ENCODE measurements around the gene CGB3.
A peak's percentile ranks its signal among the peaks of the same experiment; 100 is the strongest.

The CGB3 gene

DNA sequence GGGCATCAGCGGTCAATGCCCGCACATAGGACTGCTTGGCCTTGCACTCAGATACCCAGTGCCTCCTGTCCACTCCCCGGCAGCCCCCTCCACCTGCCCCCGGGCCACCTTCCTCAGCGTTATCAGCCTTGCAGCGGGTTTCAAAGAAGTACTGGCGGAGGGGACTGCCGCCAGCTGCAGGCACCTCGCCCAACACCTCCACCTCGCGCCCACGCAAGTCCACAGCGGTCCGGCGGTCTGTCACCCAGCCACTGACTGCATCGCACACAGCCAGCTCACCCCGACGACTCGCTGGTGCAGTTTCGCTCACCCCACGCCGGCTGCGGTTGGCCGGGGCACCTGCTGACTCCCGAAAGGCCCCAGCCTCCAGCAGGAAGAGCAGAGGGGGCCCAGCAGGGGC lies 37.3 kb upstream of the CGB3 start:
- no peak overlapping the region for H2BK120ac ChIP-seq (ENCODE audit: low read depth, low read length)
- H3K27ac ChIP-seq (ENCODE audit: low read length, poor library complexity, severe bottlenecking), result no peak overlapping the region
- H3K36me3 ChIP-seq (ENCODE audit: control insufficient read depth in 1 of 2, insufficient read depth in 2 of 2, low read depth in 1 of 2, low read length in 2 of 2), result peaks cover 0 to 4% of the 10 kb centered on the region in 2 experiments
- no peak overlapping the region for H3K9ac ChIP-seq (ENCODE audit: low read length)
- peaks cover 30% of the 10 kb centered on the region for H3K4me1 ChIP-seq (ENCODE audit: control insufficient read depth, insufficient read depth, low read depth, low read length)
- peak overlapping the region in 1 of 2 experiments; percentile 39 for H3K14ac ChIP-seq (ENCODE audit: low read length in 2 of 2)
- H3K4ac ChIP-seq (ENCODE audit: low read depth in 1 of 2, low read length in 2 of 2), result no peak overlapping the region
- H2BK5ac ChIP-seq (ENCODE audit: low read depth, low read length, poor library complexity, severe bottlenecking), result no peak overlapping the region
- H4K91ac ChIP-seq (ENCODE audit: low read length), result no peak overlapping the region
- no peak overlapping the region for H4K8ac ChIP-seq (ENCODE audit: low read length)
- H3K79me1 ChIP-seq (replicated peaks; ENCODE audit: low read length, poor library complexity, severe bottlenecking), result peaks cover 3% of the 10 kb centered on the region
- no peak overlapping the region for H2AFZ ChIP-seq (ENCODE audit: low read depth, low read length)
- H3K9me3 ChIP-seq (ENCODE audit: control insufficient read depth, low read length), result no peaks in the 10 kb centered on the region
- H3K4me3 ChIP-seq (ENCODE audit: insufficient read depth in 1 of 2, low read depth in 1 of 2, low read length in 2 of 2), result no peak overlapping the region
- H3K4me2 ChIP-seq (ENCODE audit: low read length, poor library complexity, severe bottlenecking), result no peak overlapping the region
- H2AK5ac ChIP-seq (ENCODE audit: low read length, severe bottlenecking), result no peak overlapping the region
- peaks cover 44 to 83% of the 10 kb centered on the region in 2 experiments for H3K27me3 ChIP-seq (ENCODE audit: control insufficient read depth in 1 of 2, insufficient read depth in 1 of 2, low read length in 2 of 2)
- no peak overlapping the region for H2BK12ac ChIP-seq (ENCODE audit: low read length in 2 of 2)
- H2BK15ac ChIP-seq (ENCODE audit: low read depth, poor library complexity, severe bottlenecking), result no peak overlapping the region
- no peak for DNase-seq
- WGBS, result 91% methylated on average over 25 of the region's 25 CpGs
- H3K18ac ChIP-seq (ENCODE audit: low read depth in 1 of 2, low read length in 2 of 2), result no peak overlapping the region
- no peak overlapping the region for H3K23ac ChIP-seq (ENCODE audit: low read length in 2 of 2)

DNA sequence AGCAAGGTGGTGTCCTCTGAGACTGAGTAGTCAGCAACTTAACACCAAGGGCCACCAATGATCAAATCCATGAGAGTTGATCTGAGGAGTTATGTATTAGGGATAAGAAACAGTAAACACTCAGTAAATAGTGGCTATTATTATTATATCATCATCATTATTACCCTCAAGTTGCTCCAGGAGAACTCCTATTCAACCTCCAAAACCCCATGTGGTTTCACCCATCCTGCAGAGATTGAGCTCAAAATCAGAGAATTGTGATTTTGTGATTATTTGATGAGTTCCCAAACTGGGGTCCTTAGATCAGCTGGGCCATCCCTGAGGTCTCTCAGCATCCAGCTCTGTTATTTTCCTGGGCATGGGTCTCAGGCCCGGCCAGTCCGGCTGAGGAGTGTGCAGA lies 36.9 kb upstream of the CGB3 start:
- H2BK12ac ChIP-seq (ENCODE audit: low read length in 2 of 2), result no peak overlapping the region
- peaks cover 0 to 4% of the 10 kb centered on the region in 2 experiments for H3K36me3 ChIP-seq (ENCODE audit: control insufficient read depth in 1 of 2, insufficient read depth in 2 of 2, low read depth in 1 of 2, low read length in 2 of 2)
- H3K4me1 ChIP-seq (ENCODE audit: control insufficient read depth, insufficient read depth, low read depth, low read length), result peaks cover 31% of the 10 kb centered on the region
- H2BK120ac ChIP-seq (ENCODE audit: low read depth, low read length), result no peak overlapping the region
- H3K18ac ChIP-seq (ENCODE audit: low read depth in 1 of 2, low read length in 2 of 2), result no peak overlapping the region
- H2AK5ac ChIP-seq (ENCODE audit: low read length, severe bottlenecking), result no peak overlapping the region
- H3K9me3 ChIP-seq (ENCODE audit: control insufficient read depth, low read length), result no peaks in the 10 kb centered on the region
- H3K79me1 ChIP-seq (replicated peaks; ENCODE audit: low read length, poor library complexity, severe bottlenecking), result peaks cover 3% of the 10 kb centered on the region
- no peak overlapping the region for H2BK5ac ChIP-seq (ENCODE audit: low read depth, low read length, poor library complexity, severe bottlenecking)
- no peak overlapping the region for H2BK15ac ChIP-seq (ENCODE audit: low read depth, poor library complexity, severe bottlenecking)
- no peak overlapping the region for H3K14ac ChIP-seq (ENCODE audit: low read length in 2 of 2)
- no peak overlapping the region for H2AFZ ChIP-seq (ENCODE audit: low read depth, low read length)
- H4K91ac ChIP-seq (ENCODE audit: low read length), result no peak overlapping the region
- no peak overlapping the region for H3K23ac ChIP-seq (ENCODE audit: low read length in 2 of 2)
- no peak overlapping the region for H4K8ac ChIP-seq (ENCODE audit: low read length)
- no peak overlapping the region for H3K4ac ChIP-seq (ENCODE audit: low read depth in 1 of 2, low read length in 2 of 2)
- no peak overlapping the region for H3K4me2 ChIP-seq (ENCODE audit: low read length, poor library complexity, severe bottlenecking)
- no peak for DNase-seq
- H3K9ac ChIP-seq (ENCODE audit: low read length), result no peak overlapping the region
- no peak overlapping the region for H3K27ac ChIP-seq (ENCODE audit: low read length, poor library complexity, severe bottlenecking)
- no peak overlapping the region for H3K4me3 ChIP-seq (ENCODE audit: insufficient read depth in 1 of 2, low read depth in 1 of 2, low read length in 2 of 2)
- H3K27me3 ChIP-seq (ENCODE audit: control insufficient read depth in 1 of 2, insufficient read depth in 1 of 2, low read length in 2 of 2), result peaks cover 39 to 81% of the 10 kb centered on the region in 2 experiments
- WGBS, result 87% methylated on average over 2 of the region's 2 CpGs

DNA sequence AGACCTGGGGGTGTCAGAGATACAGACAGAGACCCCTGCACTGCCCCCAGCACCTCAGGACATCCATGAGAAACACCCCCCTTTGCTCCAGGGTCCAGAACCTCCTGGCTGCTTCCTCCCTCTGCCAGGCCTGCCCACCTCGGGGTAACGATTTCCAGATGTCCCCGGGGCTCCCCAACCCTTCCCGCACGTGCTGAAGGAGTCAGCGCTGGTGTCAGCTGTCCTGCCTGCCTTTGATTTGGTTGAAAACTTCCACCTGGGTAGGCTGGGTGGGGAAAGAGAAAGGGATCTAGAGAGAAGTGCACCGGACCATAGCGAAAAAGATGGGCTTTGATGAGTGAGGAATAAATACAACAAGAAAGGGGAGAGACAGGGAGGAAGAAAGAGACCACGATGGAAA lies 34.9 kb upstream of the CGB3 start:
- H3K27me3 ChIP-seq (ENCODE audit: control insufficient read depth in 1 of 2, insufficient read depth in 1 of 2, low read length in 2 of 2), result peaks cover 22 to 74% of the 10 kb centered on the region in 2 experiments
- peaks cover 3% of the 10 kb centered on the region for H3K79me1 ChIP-seq (replicated peaks; ENCODE audit: low read length, poor library complexity, severe bottlenecking)
- H3K4me2 ChIP-seq (ENCODE audit: low read length, poor library complexity, severe bottlenecking), result no peak overlapping the region
- no peak overlapping the region for H3K27ac ChIP-seq (ENCODE audit: low read length, poor library complexity, severe bottlenecking)
- H2AK5ac ChIP-seq (ENCODE audit: low read length, severe bottlenecking), result no peak overlapping the region
- peak overlapping the region in 1 of 2 experiments; percentile 78 for H3K23ac ChIP-seq (ENCODE audit: low read length in 2 of 2)
- peaks cover 0 to 4% of the 10 kb centered on the region in 2 experiments for H3K36me3 ChIP-seq (ENCODE audit: control insufficient read depth in 1 of 2, insufficient read depth in 2 of 2, low read depth in 1 of 2, low read length in 2 of 2)
- H2BK15ac ChIP-seq (ENCODE audit: low read depth, poor library complexity, severe bottlenecking), result no peak overlapping the region
- no peak overlapping the region for H3K9ac ChIP-seq (ENCODE audit: low read length)
- no peak overlapping the region for H2BK120ac ChIP-seq (ENCODE audit: low read depth, low read length)
- H3K4ac ChIP-seq (ENCODE audit: low read depth in 1 of 2, low read length in 2 of 2), result no peak overlapping the region
- no peak overlapping the region for H4K8ac ChIP-seq (ENCODE audit: low read length)
- no peak overlapping the region for H2AFZ ChIP-seq (ENCODE audit: low read depth, low read length)
- H3K4me1 ChIP-seq (ENCODE audit: control insufficient read depth, insufficient read depth, low read depth, low read length), result peaks cover 19% of the 10 kb centered on the region
- H3K4me3 ChIP-seq (ENCODE audit: insufficient read depth in 1 of 2, low read depth in 1 of 2, low read length in 2 of 2), result no peak overlapping the region
- 81% methylated on average over 9 of the region's 9 CpGs for WGBS
- no peak overlapping the region for H4K91ac ChIP-seq (ENCODE audit: low read length)
- H3K18ac ChIP-seq (ENCODE audit: low read depth in 1 of 2, low read length in 2 of 2), result no peak overlapping the region
- H3K14ac ChIP-seq (ENCODE audit: low read length in 2 of 2), result peak overlapping the region in 1 of 2 experiments; percentile 36
- no peaks in the 10 kb centered on the region for H3K9me3 ChIP-seq (ENCODE audit: control insufficient read depth, low read length)
- no peak for DNase-seq
- no peak overlapping the region for H2BK12ac ChIP-seq (ENCODE audit: low read length in 2 of 2)
- no peak overlapping the region for H2BK5ac ChIP-seq (ENCODE audit: low read depth, low read length, poor library complexity, severe bottlenecking)

DNA sequence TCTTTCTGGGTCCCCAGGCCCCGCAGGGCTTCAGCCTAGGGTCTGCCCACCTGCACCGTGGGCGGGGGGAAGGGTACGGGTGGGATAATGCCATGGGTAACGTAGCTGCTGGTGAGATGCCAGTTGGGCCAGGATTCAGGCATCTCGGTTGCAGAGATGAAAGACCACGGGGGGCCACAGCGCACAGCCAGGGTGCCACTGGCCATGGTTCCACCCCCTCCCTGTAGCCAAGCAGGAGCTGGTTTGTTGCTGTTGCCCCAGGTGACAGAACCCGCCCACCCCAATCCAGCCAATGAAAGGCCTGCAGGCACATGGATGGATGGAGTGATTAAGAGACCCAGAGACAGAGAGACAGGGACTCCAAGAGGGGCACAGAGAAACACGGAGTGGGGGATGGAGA lies 34.4 kb upstream of the CGB3 start:
- H3K36me3 ChIP-seq (ENCODE audit: control insufficient read depth in 1 of 2, insufficient read depth in 2 of 2, low read depth in 1 of 2, low read length in 2 of 2), result peaks cover 0 to 4% of the 10 kb centered on the region in 2 experiments
- peak overlapping the region; percentile 34 for H2BK120ac ChIP-seq (ENCODE audit: low read depth, low read length)
- peaks cover 17% of the 10 kb centered on the region for H3K4me1 ChIP-seq (ENCODE audit: control insufficient read depth, insufficient read depth, low read depth, low read length)
- no peak overlapping the region for H3K9ac ChIP-seq (ENCODE audit: low read length)
- no peak overlapping the region for H3K4me2 ChIP-seq (ENCODE audit: low read length, poor library complexity, severe bottlenecking)
- H4K91ac ChIP-seq (ENCODE audit: low read length), result no peak overlapping the region
- no peak overlapping the region for H2BK15ac ChIP-seq (ENCODE audit: low read depth, poor library complexity, severe bottlenecking)
- no peak overlapping the region for H3K18ac ChIP-seq (ENCODE audit: low read depth in 1 of 2, low read length in 2 of 2)
- no peak overlapping the region for H3K27ac ChIP-seq (ENCODE audit: low read length, poor library complexity, severe bottlenecking)
- no peak overlapping the region for H2AK5ac ChIP-seq (ENCODE audit: low read length, severe bottlenecking)
- H3K27me3 ChIP-seq (ENCODE audit: control insufficient read depth in 1 of 2, insufficient read depth in 1 of 2, low read length in 2 of 2), result peaks cover 17 to 69% of the 10 kb centered on the region in 2 experiments
- H2BK5ac ChIP-seq (ENCODE audit: low read depth, low read length, poor library complexity, severe bottlenecking), result no peak overlapping the region
- no peak overlapping the region for H3K4me3 ChIP-seq (ENCODE audit: insufficient read depth in 1 of 2, low read depth in 1 of 2, low read length in 2 of 2)
- WGBS, result 72% methylated on average over 10 of the region's 10 CpGs
- no peak for DNase-seq
- no peak overlapping the region for H3K14ac ChIP-seq (ENCODE audit: low read length in 2 of 2)
- no peak overlapping the region for H3K4ac ChIP-seq (ENCODE audit: low read depth in 1 of 2, low read length in 2 of 2)
- no peak overlapping the region for H2BK12ac ChIP-seq (ENCODE audit: low read length in 2 of 2)
- H2AFZ ChIP-seq (ENCODE audit: low read depth, low read length), result no peak overlapping the region
- no peak overlapping the region for H4K8ac ChIP-seq (ENCODE audit: low read length)
- H3K23ac ChIP-seq (ENCODE audit: low read length in 2 of 2), result no peak overlapping the region
- H3K79me1 ChIP-seq (replicated peaks; ENCODE audit: low read length, poor library complexity, severe bottlenecking), result peaks cover 3% of the 10 kb centered on the region
- H3K9me3 ChIP-seq (ENCODE audit: control insufficient read depth, low read length), result no peaks in the 10 kb centered on the region
